Measurements from ENCODE around the gene EVC. TPM values are rescaled to one million over a fixed set of nuclear protein-coding genes. Genes with fewer than 3 reads are reported as not detected.

Gene EVC
- 7.5 TPM for total RNA-seq

DNA sequence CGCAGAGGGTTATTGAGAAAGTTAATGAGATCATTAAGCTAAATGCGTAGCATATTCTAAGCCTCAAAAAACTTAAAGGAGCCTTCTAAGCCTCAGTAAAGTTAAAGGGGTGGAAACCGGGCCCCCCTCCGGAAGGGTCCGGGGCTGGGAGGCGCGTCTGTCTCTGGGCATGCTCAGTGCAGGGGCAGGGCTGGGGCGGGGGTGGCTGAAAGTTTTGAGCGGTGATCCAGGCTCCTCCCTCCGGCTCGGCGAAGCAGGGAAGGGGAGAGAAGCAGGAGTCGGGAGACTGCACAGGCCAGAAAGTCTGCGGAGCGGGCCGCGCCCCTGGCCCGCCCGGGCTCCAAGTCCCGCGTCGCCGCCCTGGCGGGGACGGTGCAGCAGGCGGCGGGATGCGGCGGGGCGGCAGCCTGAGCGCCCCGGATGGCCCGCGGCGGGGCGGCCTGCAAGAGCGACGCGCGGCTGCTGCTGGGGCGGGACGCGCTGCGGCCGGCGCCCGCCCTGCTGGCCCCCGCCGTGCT, at the start of gene EVC:
EVC (plus strand) TSS at position 241 of the 518 bp plus-strand sequence; CDS start at position 421, 180 bp downstream.

DNA sequence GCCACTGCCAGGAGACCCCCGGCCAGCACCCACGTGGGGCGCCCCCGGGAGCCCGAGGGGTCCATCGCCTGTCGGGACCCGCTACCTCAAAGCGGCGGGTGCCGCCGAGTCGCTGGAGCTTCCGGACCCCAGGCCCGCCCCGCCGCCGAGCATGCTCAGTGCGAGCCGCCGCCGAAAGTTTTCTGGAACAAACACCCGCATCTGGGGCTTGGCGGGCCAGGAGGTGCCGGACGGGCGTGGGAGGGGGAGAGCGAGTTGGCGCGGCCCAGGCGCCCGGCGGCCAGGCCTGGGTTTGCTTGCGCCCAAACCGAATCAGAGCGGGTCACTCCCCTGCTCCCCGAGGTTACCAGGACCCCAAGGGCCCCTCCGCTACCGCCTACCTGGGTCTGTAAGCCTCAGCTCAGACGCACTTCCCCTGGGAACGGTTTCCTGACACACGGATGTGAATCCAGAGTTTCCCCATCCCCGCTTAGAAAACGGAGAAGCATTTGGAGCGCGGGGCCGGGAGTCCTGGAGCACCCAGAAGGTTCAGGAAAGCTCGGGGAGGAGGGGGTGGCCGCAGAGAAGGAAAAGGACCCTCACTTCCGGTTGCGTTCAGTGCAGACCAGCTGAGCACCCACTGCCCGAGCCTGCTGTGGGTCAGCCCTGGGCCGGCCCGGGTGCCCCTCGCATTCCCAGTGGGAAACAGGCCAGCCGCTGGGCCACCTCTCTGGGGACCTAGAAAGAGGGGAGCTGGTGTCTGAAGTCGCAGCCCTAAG, 2.4 kb upstream of the EVC start, which contains the start of gene EVC2:
EVC2 (minus strand) TSS at position 111 of the 758 bp plus-strand sequence; CDS start at position 65, 46 bp downstream.

Other genes starting within 250 kb of the EVC start
- 2.5 TPM for gene EVC2, start 2.6 kb upstream of the EVC start, total RNA-seq
- 680 TPM for gene CRMP1, start 181.9 kb downstream of the EVC start, total RNA-seq

All from parietal lobe (tissue), 1 donor.